H1 (cell line): ENCODE data around the gene CEP95. TPM values are rescaled to one million over a fixed set of nuclear protein-coding genes. Genes with fewer than 3 reads are reported as not detected.

ENCODE experiments used
- BRCA1 ChIP-seq: IDR thresholded peaks from 2 replicates; pipeline ENCODE4 v1.6.1; 2012; ENCODE audit warnings: low read depth, low read length, improper control_type of control experiment
- NANOG ChIP-seq: IDR thresholded peaks from 2 replicates; pipeline ENCODE4 v1.6.1; 2011; ENCODE audit warnings: low read length, low read depth, mild to moderate bottlenecking, inconsistent platforms; ENCODE audit not compliant: insufficient read depth, poor library complexity, severe bottlenecking
- POLR2A ChIP-seq, 2 experiments: IDR thresholded peaks; 1 replicate in 1 of 2; 2 replicates in 1 of 2; pipeline ENCODE4 v1.6.1; 2011; ENCODE audit warnings: low read depth in 2 of 2, low read length in 2 of 2, mild to moderate bottlenecking in 2 of 2; ENCODE audit errors: control extremely low read depth in 1 of 2
- POLR2AphosphoS5 ChIP-seq: IDR thresholded peaks from 2 replicates; pipeline ENCODE4 v1.6.1; 2011; ENCODE audit warnings: low read depth, low read length
- RXRA ChIP-seq: IDR thresholded peaks from 2 replicates; pipeline ENCODE4 v1.6.1; 2011; ENCODE audit warnings: low read depth, mild to moderate bottlenecking, low read length, moderate library complexity; ENCODE audit not compliant: insufficient read depth
- SAP30 ChIP-seq: fragments of 300-600 bp; sonication (generic); IDR thresholded peaks from 2 replicates; pipeline ENCODE4 v1.7.1; 2012; ENCODE audit warnings: low read length, moderate library complexity, mild to moderate bottlenecking, inconsistent platforms; ENCODE audit not compliant: insufficient read depth, insufficient replicate concordance
- polyA plus RNA-seq, 7 experiments: library from polyadenylated mRNA; depleted of rRNA in 3 of 7; stranded (reverse) in 5 of 7; unstranded in 2 of 7; fragments of >200 nt in 5 of 7; fragments of 200-250 nt in 2 of 7; gene quantifications; 1 replicate in 5 of 7; 2 replicates in 1 of 7; 4 replicates in 1 of 7; pipeline versions ENCODE4 v1.2.1 to v1.2.3, GENCODE V29; 2011 to 2013; ENCODE audit warnings: missing spikeins in 2 of 7, mixed read lengths in 2 of 7
- total RNA-seq: library from RNA; stranded (reverse); fragmentation: NEBNext Ultra II Directional; extraction: Animal tissue kit (Norgen Biotek cat#: 25700); gene quantifications from 2 replicates; pipeline ENCODE4 v1.2.1, GENCODE V29; 2021

Gene CEP95
- total and polyA plus RNA-seq, 2 of the 8 experiments (the other 6 are each of a cell fraction or from before 2014, with no cell fraction given) = 22.3 to 51.5 TPM

DNA sequence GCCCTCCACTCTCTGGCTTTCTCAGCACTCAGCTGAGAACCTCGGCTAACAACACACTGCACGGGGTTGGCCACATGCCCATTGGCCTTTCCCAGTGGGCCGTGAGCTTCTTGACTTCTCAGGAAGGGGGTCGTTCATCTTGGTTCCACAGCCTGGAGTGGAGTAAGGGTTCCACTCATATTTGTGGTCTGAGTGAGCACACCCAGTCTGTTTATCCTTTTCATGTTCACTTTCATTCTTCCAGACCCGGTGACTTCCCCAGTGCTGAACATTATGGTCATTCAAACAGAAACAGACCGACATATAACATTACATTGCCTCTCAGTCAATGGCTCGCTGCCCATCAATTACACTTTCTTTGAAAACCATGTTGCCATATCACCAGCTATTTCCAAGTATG is 49.6 kb upstream of the CEP95 start (continued):
- TF ChIP-seq BRCA1 = no peak
- TF ChIP-seq POLR2AphosphoS5 = no peak
- no peak for TF ChIP-seq SAP30
- TF ChIP-seq POLR2A (IDR thresholded peaks at IDR 0.05; ENCODE audit: control extremely low read depth in 1 of 2, low read depth in 2 of 2, low read length in 2 of 2) = no peak
- no peak for TF ChIP-seq RXRA
- no peak for TF ChIP-seq NANOG
